MM.1S (cell line): ENCODE data around the gene SUN5.

Experiments used
- CTCF ChIP-seq: fragments of 300-600 bp; sonication (generic); IDR thresholded peaks from 2 replicates; pipeline ENCODE4 v1.5.1; 2016; ENCODE audit warnings: antibody characterized with exemption, low read length, mixed read lengths
- EZH2 ChIP-seq: fragments of 300-600 bp; sonication (generic); optimal IDR thresholded peaks from 2 replicates; pipeline ENCODE3; 2017; ENCODE audit warnings: low read depth, mild to moderate bottlenecking, antibody characterized with exemption, low read length, mixed read lengths
- EZH2phosphoT487 ChIP-seq: fragments of 300-600 bp; sonication (generic); IDR thresholded peaks from 2 replicates; pipeline ENCODE4 v1.6.1; 2018; ENCODE audit warnings: antibody characterized with exemption, low read length

GRCh38 chr20:33023439-33024242, 19.4 kb upstream of the SUN5 start:
- TF ChIP-seq EZH2 (no peak), EZH2phosphoT487 (no peak), CTCF (no peak)
